ENCODE data around the gene CAMK2D.

DNA sequence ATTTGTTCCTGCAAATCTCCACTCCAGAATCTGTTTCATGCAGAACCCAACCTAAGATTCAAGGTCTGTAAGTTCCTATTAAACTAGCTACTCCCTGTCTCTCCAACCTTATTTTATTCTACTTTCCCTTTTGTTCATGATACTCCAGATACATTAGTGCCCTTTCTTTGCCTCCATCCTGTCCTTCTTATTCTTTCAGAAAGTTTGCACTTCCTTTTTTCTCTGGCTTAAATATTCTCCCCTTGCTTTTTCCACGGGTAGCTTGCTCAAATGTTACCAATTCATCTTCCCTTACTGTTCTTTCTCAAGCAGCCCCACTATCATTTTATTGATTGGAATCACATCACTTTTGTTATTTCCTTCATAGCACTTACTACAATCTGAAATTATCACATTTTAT, 72.1 kb downstream of the CAMK2D start:
- TF ChIP-seq, protein P1, sequence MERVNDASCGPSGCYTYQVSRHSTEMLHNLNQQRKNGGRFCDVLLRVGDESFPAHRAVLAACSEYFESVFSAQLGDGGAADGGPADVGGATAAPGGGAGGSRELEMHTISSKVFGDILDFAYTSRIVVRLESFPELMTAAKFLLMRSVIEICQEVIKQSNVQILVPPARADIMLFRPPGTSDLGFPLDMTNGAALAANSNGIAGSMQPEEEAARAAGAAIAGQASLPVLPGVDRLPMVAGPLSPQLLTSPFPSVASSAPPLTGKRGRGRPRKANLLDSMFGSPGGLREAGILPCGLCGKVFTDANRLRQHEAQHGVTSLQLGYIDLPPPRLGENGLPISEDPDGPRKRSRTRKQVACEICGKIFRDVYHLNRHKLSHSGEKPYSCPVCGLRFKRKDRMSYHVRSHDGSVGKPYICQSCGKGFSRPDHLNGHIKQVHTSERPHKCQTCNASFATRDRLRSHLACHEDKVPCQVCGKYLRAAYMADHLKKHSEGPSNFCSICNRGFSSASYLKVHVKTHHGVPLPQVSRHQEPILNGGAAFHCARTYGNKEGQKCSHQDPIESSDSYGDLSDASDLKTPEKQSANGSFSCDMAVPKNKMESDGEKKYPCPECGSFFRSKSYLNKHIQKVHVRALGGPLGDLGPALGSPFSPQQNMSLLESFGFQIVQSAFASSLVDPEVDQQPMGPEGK (CRISPR knock-in tag; IDR thresholded peaks at IDR 0.05; ENCODE audit: borderline replicate concordance), result no peak
- no peak for TF ChIP-seq ISL1 (CRISPR knock-in tag; IDR thresholded peaks at IDR 0.05)
